Peyer's patch (tissue), 4 donors: ENCODE results near the gene ACKR2.

Experiments
- POLR2A ChIP-seq, 2 donors: fragments of 450-650 bp; IDR thresholded peaks; one replicate each; pipeline ENCODE4 v1.5.1; 2017; ENCODE audit warnings: antibody characterized with exemption in 2 of 2, mild to moderate bottlenecking in 2 of 2, moderate library complexity in 2 of 2
- TF ChIP-seq, protein P1 (sequence below), 6 experiments: fragments of 450-650 bp in 4 of 6; fragments of 200-600 bp in 2 of 6; sonication (generic) in 1 of 6; IDR thresholded peaks; one replicate each; pipeline ENCODE4 v1.5.1; 2017 to 2019; ENCODE audit warnings: antibody characterized with exemption in 6 of 6, mild to moderate bottlenecking in 3 of 6, moderate library complexity in 1 of 6

DNA sequence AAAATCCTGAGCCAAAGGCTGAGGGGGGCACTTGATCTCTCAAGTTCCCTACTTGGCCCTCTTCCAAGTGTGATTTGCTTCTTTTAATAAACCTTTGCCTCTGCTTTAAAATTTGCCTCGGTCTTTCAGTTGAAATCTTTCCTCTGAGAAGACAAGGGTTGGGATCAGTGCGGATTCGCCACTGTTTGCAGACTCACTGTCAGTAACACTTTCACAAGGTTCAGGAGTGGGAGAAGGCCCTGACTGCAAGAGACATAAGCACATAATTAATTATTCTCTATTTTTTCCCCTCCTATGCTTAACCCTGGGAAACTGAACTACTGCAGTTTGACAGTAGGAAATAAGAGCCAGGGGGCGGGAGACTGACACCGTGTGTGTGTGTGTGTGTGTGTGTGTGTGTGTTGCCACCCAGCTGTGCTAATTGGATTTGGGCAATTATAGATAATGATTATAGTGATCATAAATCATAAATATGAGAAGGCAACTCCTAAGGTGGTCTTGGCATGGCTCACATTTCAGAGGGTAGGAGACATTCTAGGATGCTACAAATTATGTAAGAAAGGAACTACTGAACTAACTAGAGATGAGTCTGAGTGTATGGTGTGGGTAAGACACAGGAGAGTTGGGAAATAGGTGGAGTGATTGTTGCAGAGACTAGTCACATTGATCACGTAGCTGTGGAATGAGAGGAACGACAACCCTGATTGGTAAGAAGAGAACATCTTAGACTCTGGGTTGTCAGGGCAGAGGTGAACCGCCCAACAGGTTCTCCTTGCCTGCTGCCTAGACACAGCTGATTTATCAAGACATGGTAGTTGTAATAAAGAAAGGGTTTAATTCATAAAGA lies 91.2 kb downstream of the ACKR2 start:
- TF ChIP-seq, protein P1, sequence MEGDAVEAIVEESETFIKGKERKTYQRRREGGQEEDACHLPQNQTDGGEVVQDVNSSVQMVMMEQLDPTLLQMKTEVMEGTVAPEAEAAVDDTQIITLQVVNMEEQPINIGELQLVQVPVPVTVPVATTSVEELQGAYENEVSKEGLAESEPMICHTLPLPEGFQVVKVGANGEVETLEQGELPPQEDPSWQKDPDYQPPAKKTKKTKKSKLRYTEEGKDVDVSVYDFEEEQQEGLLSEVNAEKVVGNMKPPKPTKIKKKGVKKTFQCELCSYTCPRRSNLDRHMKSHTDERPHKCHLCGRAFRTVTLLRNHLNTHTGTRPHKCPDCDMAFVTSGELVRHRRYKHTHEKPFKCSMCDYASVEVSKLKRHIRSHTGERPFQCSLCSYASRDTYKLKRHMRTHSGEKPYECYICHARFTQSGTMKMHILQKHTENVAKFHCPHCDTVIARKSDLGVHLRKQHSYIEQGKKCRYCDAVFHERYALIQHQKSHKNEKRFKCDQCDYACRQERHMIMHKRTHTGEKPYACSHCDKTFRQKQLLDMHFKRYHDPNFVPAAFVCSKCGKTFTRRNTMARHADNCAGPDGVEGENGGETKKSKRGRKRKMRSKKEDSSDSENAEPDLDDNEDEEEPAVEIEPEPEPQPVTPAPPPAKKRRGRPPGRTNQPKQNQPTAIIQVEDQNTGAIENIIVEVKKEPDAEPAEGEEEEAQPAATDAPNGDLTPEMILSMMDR (IDR thresholded peaks at IDR 0.05): no peak
- no peak for TF ChIP-seq POLR2A (IDR thresholded peaks at IDR 0.05)
